GM23338 (cell line): ENCODE results near the gene NWD2.

Source experiments
- CREB1 ChIP-seq: fragments of 250-450 bp; sonication (Bioruptor Pico); IDR thresholded peaks from 2 replicates; pipeline ENCODE4 v1.5.0; 2020; ENCODE audit warnings: low read depth, mild to moderate bottlenecking, moderate library complexity
- CTCF ChIP-seq, 2 experiments: fragments of 200-600 bp in 1 of 2; sonication (generic) in 1 of 2; conservative IDR thresholded peaks; 2 replicates each; pipeline versions ENCODE4 v1.5.1 to v1.6.1; 2016 to 2017; ENCODE audit warnings: antibody characterized with exemption in 2 of 2, low read depth in 2 of 2, mild to moderate bottlenecking in 2 of 2, moderate library complexity in 1 of 2
- EZH2 ChIP-seq: fragments of 200-600 bp; sonication (generic); IDR thresholded peaks from one replicate; pipeline ENCODE4 v1.8.0; 2017; ENCODE audit warnings: antibody characterized with exemption, mild to moderate bottlenecking, low read depth; ENCODE audit not compliant: unreplicated experiment
- REST ChIP-seq: IDR thresholded peaks from one replicate; pipeline ENCODE4 v1.6.1; 2018; ENCODE audit warnings: antibody characterized with exemption; ENCODE audit not compliant: unreplicated experiment

GRCh38 chr4:37434469-37434868 is 189.9 kb downstream of the NWD2 start:
- peak; percentile 45 to 46 for TF ChIP-seq CTCF (conservative IDR thresholded peaks at IDR 0.05; ENCODE audit: low read depth in 2 of 2)
- TF ChIP-seq REST: no peak
- TF ChIP-seq CREB1 (CRISPR knock-in tag): no peak
- no peak for TF ChIP-seq EZH2
